ENCODE data around the gene ZNF343. TPM values are rescaled to one million over a fixed set of nuclear protein-coding genes. Genes with fewer than 3 reads are reported as not detected.
"Not testable (repeated sequence)": the region's sequence is repeated elsewhere in the genome, so short reads cannot be mapped to it uniquely, and the experiment has no call there.

The ZNF343 gene
- total RNA-seq = 5.5 TPM
- long read RNA-seq, partial matches to known transcripts = 1 of 8 reads
- long read RNA-seq, other reads (novel, unspliced or antisense) = 3 of 8 reads

- intact Hi-C loops (cut with DNase I) = no loop called here
- ATAC-seq (ENCODE audit: poor library complexity) (peak; percentile 98), DNase-seq (peak; percentile 88)
These were observed at the start of gene ZNF343 for GRCh38 chr20:2508631-2509467. TSS of gene ZNF343 (minus strand) at chr20:2508915. CDS start at chr20:2493895, 15,020 bp downstream.

GRCh38 chr20:2557873-2558580, 49.3 kb upstream of the ZNF343 start:
- intact Hi-C loops (cut with DNase I) = no loop called here
- ATAC-seq (ENCODE audit: poor library complexity) (no peak), DNase-seq (no peak)

GRCh38 chr20:2545594-2545993, 36.9 kb upstream of the ZNF343 start:
- ATAC-seq (ENCODE audit: poor library complexity) (no peak), DNase-seq (no peak)
- intact Hi-C loops (cut with DNase I) = no loop called here

- intact Hi-C loops (cut with DNase I) = no loop called here
- ATAC-seq (ENCODE audit: poor library complexity) = no peak
- DNase-seq = no peak
These were observed 35.5 kb upstream of the ZNF343 start for GRCh38 chr20:2544211-2544610.

GRCh38 chr20:2542361-2542760, 33.6 kb upstream of the ZNF343 start:
- intact Hi-C loops (cut with DNase I) = no loop called here
- DNase-seq (no peak), ATAC-seq (ENCODE audit: poor library complexity) (no peak)

- DNase-seq (no peak), ATAC-seq (ENCODE audit: poor library complexity) (no peak)
- intact Hi-C loops (cut with DNase I) = no loop called here
These were observed 33.2 kb upstream of the ZNF343 start for GRCh38 chr20:2541940-2542339.

- intact Hi-C loops (cut with DNase I) = no loop called here
- ATAC-seq (ENCODE audit: poor library complexity) (no peak), DNase-seq (no peak)
These were observed 30.4 kb upstream of the ZNF343 start for GRCh38 chr20:2538931-2539720.

GRCh38 chr20:2538356-2538755, 29.6 kb upstream of the ZNF343 start:
- DNase-seq (no peak), ATAC-seq (ENCODE audit: poor library complexity) (no peak)
- intact Hi-C loops (cut with DNase I) = no loop called here

GRCh38 chr20:2537101-2537500, 28.4 kb upstream of the ZNF343 start:
- intact Hi-C loops (cut with DNase I) = no loop called here
- no peak for DNase-seq
- ATAC-seq (ENCODE audit: poor library complexity) = no peak

- no peak for DNase-seq
- ATAC-seq (ENCODE audit: poor library complexity) = no peak
- intact Hi-C loops (cut with DNase I) = no loop called here
These were observed 27.9 kb upstream of the ZNF343 start, which contains the start of gene TMC2 for GRCh38 chr20:2536560-2536986. TSS of gene TMC2 (plus strand) at chr20:2536573. CDS start at chr20:2536622, 49 bp downstream.

- DNase-seq = no peak
- ATAC-seq (ENCODE audit: poor library complexity) = no peak
- intact Hi-C loops (cut with DNase I) = no loop called here
These were observed 27.2 kb upstream of the ZNF343 start for GRCh38 chr20:2535711-2536559.

GRCh38 chr20:2533118-2533517, 24.4 kb upstream of the ZNF343 start:
- no peak for ATAC-seq (ENCODE audit: poor library complexity)
- intact Hi-C loops (cut with DNase I) = no loop called here
- no peak for DNase-seq

- DNase-seq (no peak), ATAC-seq (ENCODE audit: poor library complexity) (no peak)
- intact Hi-C loops (cut with DNase I) = no loop called here
These were observed 20.1 kb upstream of the ZNF343 start for GRCh38 chr20:2528671-2529271.

- ATAC-seq (ENCODE audit: poor library complexity) (no peak), DNase-seq (no peak)
- intact Hi-C loops (cut with DNase I) = no loop called here
These were observed 19.0 kb upstream of the ZNF343 start for GRCh38 chr20:2527762-2528161.

GRCh38 chr20:2526218-2526583, 17.5 kb upstream of the ZNF343 start:
- intact Hi-C loops (cut with DNase I); DNase-seq; ATAC-seq (ENCODE audit: poor library complexity): not testable (repeated sequence)

GRCh38 chr20:2524709-2525506, 16.2 kb upstream of the ZNF343 start:
- intact Hi-C loops (cut with DNase I) = no loop called here
- peak; percentile 70 for DNase-seq
- ATAC-seq (ENCODE audit: poor library complexity) = peak; percentile 73
